Endothelial cell of umbilical vein (primary cell): Measurements from ENCODE around the gene ANKRD39. TPM values are rescaled to one million over a fixed set of nuclear protein-coding genes. Genes with fewer than 3 reads are reported as not detected.

Source experiments
- BruUV-seq: library from RNA; stranded (reverse); fragments of 400-500 nt; replicated peaks from 2 replicates; lab custom pipeline; 2021; lab: Mats Ljungman, UMichigan
- CTCF ChIA-PET: fragments of 300-600, 350-600 bp; sonication (Branson Sonifier 250); formaldehyde crosslinking; loops from one replicate; lab custom pipeline; 2021; ENCODE audit warnings: antibody characterized with exemption, inconsistent platforms; lab: Charles Lee
- POLR2A ChIA-PET: fragments of 300-600, 350-600 bp; sonication (Branson Sonifier 250); formaldehyde crosslinking; loops from one replicate; lab custom pipeline; 2021; ENCODE audit warnings: antibody characterized with exemption, inconsistent platforms; lab: Charles Lee
- DNase-seq: peaks from one replicate; pipeline ENCODE4 v3.0.0-alpha.2; 2011; ENCODE audit warnings: low read depth, low spot score
- FAIRE-seq: peaks from 2 replicates; lab custom pipeline; 2011; peaks lifted over from hg19 to GRCh38; lab: Jason Lieb, UNC
- H2AFZ ChIP-seq: 2 replicates; pipeline ENCODE4 v1.6.0; 2012; ENCODE audit warnings: low read depth, low read length, control low read depth, inconsistent platforms
- H3K27ac ChIP-seq: 2 replicates; pipeline ENCODE4 v1.5.1; 2011; ENCODE audit warnings: low read depth, mild to moderate bottlenecking, control low read depth, low read length, moderate library complexity; ENCODE audit not compliant: insufficient read depth
- H3K27me3 ChIP-seq, 2 experiments: 2 replicates each; pipeline versions ENCODE4 v1.6.0 to v1.6.1; 2011; ENCODE audit warnings: low read length in 2 of 2, mixed read lengths in 1 of 2; ENCODE audit not compliant: control insufficient read depth in 2 of 2, insufficient read depth in 2 of 2
- H3K36me3 ChIP-seq, 2 experiments: 2 replicates in 1 of 2; 3 replicates in 1 of 2; pipeline ENCODE4 v1.5.1; 2011; ENCODE audit warnings: low read length in 2 of 2, mild to moderate bottlenecking in 1 of 2, moderate library complexity in 1 of 2; ENCODE audit not compliant: control insufficient read depth in 2 of 2, insufficient read depth in 2 of 2; ENCODE audit errors: extremely low read depth in 1 of 2
- H3K4me1 ChIP-seq: 3 replicates; pipeline ENCODE4 v1.5.1; 2011; ENCODE audit warnings: mild to moderate bottlenecking, low read length; ENCODE audit not compliant: control insufficient read depth, insufficient read depth; ENCODE audit errors: extremely low read depth
- H3K4me2 ChIP-seq: 2 replicates; pipeline ENCODE4 v1.6.1; 2011; ENCODE audit warnings: low read length, control low read depth, mixed read lengths; ENCODE audit not compliant: insufficient read depth
- H3K4me3 ChIP-seq, 3 experiments: fragments of 200-600 bp in 1 of 3; sonication (generic), shearing (Covaris generic) in 1 of 3; replicated peaks in 1 of 3; 2 replicates each; pipeline ENCODE4 v1.5.1; 2011 to 2016; ENCODE audit warnings: control low read depth in 3 of 3, low read length in 3 of 3, mild to moderate bottlenecking in 2 of 3, inconsistent platforms in 1 of 3, low read depth in 1 of 3, moderate library complexity in 1 of 3; ENCODE audit not compliant: insufficient read depth in 1 of 3
- H3K79me2 ChIP-seq: 2 replicates; pipeline ENCODE4 v1.6.0; 2012; ENCODE audit warnings: low read length, inconsistent platforms; ENCODE audit not compliant: control insufficient read depth, insufficient read depth
- H3K9ac ChIP-seq: replicated peaks from 2 replicates; pipeline ENCODE3; 2011; ENCODE audit warnings: low read length, control low read depth; ENCODE audit not compliant: insufficient read depth; ENCODE audit errors: extremely low read depth
- H3K9me1 ChIP-seq: replicated peaks from 3 replicates; pipeline ENCODE4 v1.6.0; 2011; ENCODE audit warnings: mild to moderate bottlenecking, low read length; ENCODE audit not compliant: control insufficient read depth, insufficient read depth; ENCODE audit errors: extremely low read depth
- H3K9me3 ChIP-seq: replicated peaks from 2 replicates; pipeline ENCODE4 v1.5.1; 2012; ENCODE audit warnings: low read length, inconsistent platforms; ENCODE audit not compliant: control insufficient read depth, insufficient read depth
- H4K20me1 ChIP-seq: replicated peaks from 2 replicates; pipeline ENCODE3; 2011; ENCODE audit warnings: mild to moderate bottlenecking, low read length; ENCODE audit not compliant: control insufficient read depth, insufficient read depth; ENCODE audit errors: extremely low read depth
- CTCF ChIP-seq, 2 donors: IDR thresholded peaks; 1 replicate in 1 of 2; 2 replicates in 1 of 2; pipeline ENCODE4 v1.5.1; 2011; ENCODE audit warnings: low read length in 2 of 2, mild to moderate bottlenecking in 2 of 2, moderate library complexity in 2 of 2, control low read depth in 1 of 2, inconsistent platforms in 1 of 2, low read depth in 1 of 2; ENCODE audit not compliant: insufficient read depth in 1 of 2; ENCODE audit errors: extremely low read depth in 1 of 2
- EZH2 ChIP-seq: IDR thresholded peaks from 2 replicates; pipeline ENCODE4 v1.6.1; 2012; ENCODE audit warnings: borderline replicate concordance, low read depth, mild to moderate bottlenecking, moderate library complexity, low read length, inconsistent platforms; ENCODE audit not compliant: severe bottlenecking
- FOS ChIP-seq: IDR thresholded peaks from 2 replicates; pipeline ENCODE4 v1.6.1; 2011; ENCODE audit warnings: mild to moderate bottlenecking, low read length, moderate library complexity, borderline replicate concordance; ENCODE audit not compliant: insufficient read depth
- GATA2 ChIP-seq: IDR thresholded peaks from 2 replicates; pipeline ENCODE4 v1.7.0; 2011; ENCODE audit warnings: low read depth, mild to moderate bottlenecking, moderate library complexity, mixed read lengths, low read length; ENCODE audit not compliant: insufficient read length, insufficient read depth
- JUN ChIP-seq: IDR thresholded peaks from 2 replicates; pipeline ENCODE4 v1.6.1; 2011; ENCODE audit warnings: borderline replicate concordance, low read depth; ENCODE audit not compliant: insufficient read length, insufficient read depth
- MAX ChIP-seq: IDR thresholded peaks from 2 replicates; pipeline ENCODE4 v1.6.1; 2011; ENCODE audit not compliant: insufficient read depth, insufficient read length
- MYC ChIP-seq: IDR thresholded peaks from one replicate; pipeline ENCODE4 v1.6.1; 2011; ENCODE audit warnings: mild to moderate bottlenecking, low read depth, low read length
- POLR2A ChIP-seq: IDR thresholded peaks from 2 replicates; pipeline ENCODE4 v1.6.1; 2012; ENCODE audit warnings: low read depth, mild to moderate bottlenecking, control low read depth, low read length
- POLR2AphosphoS5 ChIP-seq: IDR thresholded peaks from 2 replicates; pipeline ENCODE4 v1.6.1; 2012; ENCODE audit warnings: low read depth, mild to moderate bottlenecking, control low read depth, low read length, moderate library complexity; ENCODE audit not compliant: insufficient read depth
- dilution Hi-C: fragments of 300-500 bp; cut with MboI; formaldehyde crosslinking; loops from one replicate; pipeline ENCODE4 v1.15.0; 2019; ENCODE audit warnings: low sequenced_read_pairs; ENCODE audit not compliant: extremely low pct_ligation_motif_present
- intact Hi-C: fragments of 100-400 bp; cut with micrococcal nuclease; formaldehyde crosslinking; loops from one replicate; pipeline ENCODE4 v1.10.0; 2022
- polyA plus RNA-seq, 4 experiments: library from polyadenylated mRNA; depleted of rRNA in 3 of 4; stranded (reverse) in 3 of 4; unstranded in 1 of 4; fragments of >200 nt; gene quantifications; 2 replicates each; pipeline versions ENCODE4 v1.2.1 to v1.2.3, GENCODE V29; 2011 to 2012; ENCODE audit warnings: missing spikeins in 1 of 4
- total RNA-seq: library from RNA; stranded (reverse); gene quantifications from 2 replicates; pipeline ENCODE4 v1.2.3, GENCODE V29; 2021

ANKRD39 gene
- total and polyA plus RNA-seq, 2 donors (not counting 3 experiments of a cell fraction or from before 2014, with no cell fraction given): 14.7 to 17.9 TPM

- peaks cover 0 to 24% of the 10 kb centered on the region in 2 experiments for H3K36me3 ChIP-seq
- H2AFZ ChIP-seq: no peak overlapping the region
- dilution Hi-C loops (no loop called here), intact Hi-C loops (no loop called here)
- no peaks in the 10 kb centered on the region for H3K9me3 ChIP-seq
- POLR2A ChIA-PET: no interaction called here
- FAIRE-seq (no peak), DNase-seq (no peak)
- no peaks in the 10 kb centered on the region for H4K20me1 ChIP-seq
- H3K9me1 ChIP-seq: no peaks in the 10 kb centered on the region
- CTCF ChIA-PET: no interaction called here
- no peaks in the 10 kb centered on the region for H3K4me1 ChIP-seq
- H3K4me3 ChIP-seq: no peak overlapping the region
- TF ChIP-seq MAX: no peak
- TF ChIP-seq EZH2: no peak
- no peak for TF ChIP-seq MYC
- TF ChIP-seq GATA2: no peak
- H3K27ac ChIP-seq: no peak overlapping the region
- no peak overlapping the region for H3K9ac ChIP-seq
- H3K79me2 ChIP-seq: no peaks in the 10 kb centered on the region
- BruUV-seq: no TSS peak
- H3K4me2 ChIP-seq: no peak overlapping the region
- no peaks in the 10 kb centered on the region for H3K27me3 ChIP-seq
Measured at GRCh38 chr2:96825057-96825456, 32.8 kb downstream of the ANKRD39 start.

GRCh38 chr2:96824079-96824870 is 33.5 kb downstream of the ANKRD39 start:
- H3K4me3 ChIP-seq: no peak overlapping the region
- dilution Hi-C loops (no loop called here), intact Hi-C loops (no loop called here)
- H3K36me3 ChIP-seq: peaks cover 0 to 24% of the 10 kb centered on the region in 2 experiments
- no peak for FAIRE-seq
- POLR2A ChIA-PET: interaction anchor here (0.6 kb wide), 1 partner anchor 21 kb away, joined by 8 read pairs; no protein-coding TSS in a partner anchor
- H2AFZ ChIP-seq: no peak overlapping the region
- no peaks in the 10 kb centered on the region for H3K4me1 ChIP-seq
- no peak overlapping the region for H3K9ac ChIP-seq
- H3K27ac ChIP-seq: no peak overlapping the region
- BruUV-seq: no TSS peak
- H3K9me1 ChIP-seq: no peaks in the 10 kb centered on the region
- no peaks in the 10 kb centered on the region for H3K79me2 ChIP-seq
- no peaks in the 10 kb centered on the region for H4K20me1 ChIP-seq
- CTCF ChIA-PET: interaction anchor here (1.0 kb wide), 1 partner anchor 10 kb away, joined by 3 read pairs; no protein-coding TSS in a partner anchor
- H3K27me3 ChIP-seq: no peaks in the 10 kb centered on the region
- TF ChIP-seq MAX (no peak), POLR2AphosphoS5 (no peak), FOS (no peak), GATA2 (no peak), JUN (no peak), CTCF (IDR thresholded peaks at IDR 0.05; ENCODE audit: extremely low read depth in 1 of 2, insufficient read depth in 1 of 2, low read depth in 1 of 2, low read length in 2 of 2) (no peak), EZH2 (no peak), POLR2A (no peak), MYC (no peak)
- no peaks in the 10 kb centered on the region for H3K9me3 ChIP-seq
- H3K4me2 ChIP-seq: no peak overlapping the region
- no peak for DNase-seq
